Suppressor macrophage treated with lipopolysaccharide for 1 hour (primary cell): Measurements from ENCODE around the gene COL8A1.
"Not testable (repeated sequence)": the region's sequence is repeated elsewhere in the genome, so short reads cannot be mapped to it uniquely, and the experiment has no call there.

ENCODE experiments used
- DNase-seq, 3 donors: peaks; one replicate each; pipeline ENCODE4 v3.0.0-alpha.2; 2020 to 2022

The COL8A1 gene

GRCh38 chr3:99712291-99712954, 74.0 kb downstream of the COL8A1 start:
- no peak for DNase-seq

DNA sequence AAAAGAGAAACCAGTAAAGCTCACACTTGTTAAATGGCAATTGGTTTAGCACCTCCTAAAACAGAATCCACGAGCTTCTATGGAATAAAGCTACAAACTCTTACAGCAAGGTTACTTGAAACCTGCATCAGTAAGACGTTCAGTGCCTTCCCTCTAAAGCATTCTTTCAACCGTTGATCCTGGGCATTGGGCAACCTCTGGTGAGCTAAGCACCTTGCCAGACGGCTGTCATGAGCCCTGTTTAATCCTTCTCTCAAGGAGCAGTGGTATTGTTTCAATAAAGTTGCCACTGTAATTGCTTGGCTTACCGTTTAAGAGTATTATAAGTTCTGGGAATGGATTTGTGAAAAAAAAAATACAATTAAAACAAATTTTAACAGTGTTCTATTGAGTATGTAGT, 75.0 kb downstream of the COL8A1 start:
- DNase-seq: no peak

DNA sequence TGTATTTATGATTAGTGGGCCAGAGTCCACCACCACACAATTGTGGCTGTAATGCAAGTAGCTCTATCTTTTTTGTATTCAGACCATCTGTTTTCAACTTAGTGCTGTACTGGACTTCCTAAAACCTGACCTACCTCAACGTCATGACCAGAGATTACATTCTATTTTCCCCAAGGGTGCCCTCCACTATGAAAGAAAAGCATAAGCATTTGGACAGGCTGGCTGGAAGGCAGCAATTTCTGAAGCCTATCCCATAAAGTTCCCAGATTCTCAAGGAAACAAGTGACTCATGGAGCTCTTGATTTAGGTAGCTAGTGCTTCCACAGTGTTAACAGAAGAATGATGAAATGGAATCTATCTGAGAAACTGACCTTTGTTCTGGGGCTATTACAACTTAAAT, 75.8 kb downstream of the COL8A1 start:
- no peak for DNase-seq

DNA sequence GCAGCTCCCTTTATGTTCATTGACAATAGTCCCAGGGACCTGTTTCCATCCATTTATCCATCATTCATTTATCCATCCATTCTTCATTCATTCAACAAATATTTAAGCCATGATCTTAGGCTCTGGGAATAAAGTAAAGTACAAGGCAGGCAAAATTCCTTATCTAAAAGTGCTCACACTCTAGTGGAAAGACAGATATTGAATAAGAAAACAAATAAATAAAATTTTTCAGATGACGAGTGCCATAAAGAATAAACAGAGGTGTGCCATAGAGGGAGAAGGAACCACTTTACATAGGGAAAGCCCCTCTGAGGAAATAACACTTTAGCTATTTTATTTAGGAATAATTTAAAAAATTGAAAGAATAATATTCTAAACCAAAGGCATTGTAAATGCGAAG, 76.2 kb downstream of the COL8A1 start:
- DNase-seq: no peak

GRCh38 chr3:99716463-99716995, 78.1 kb downstream of the COL8A1 start:
- DNase-seq: no peak

DNA sequence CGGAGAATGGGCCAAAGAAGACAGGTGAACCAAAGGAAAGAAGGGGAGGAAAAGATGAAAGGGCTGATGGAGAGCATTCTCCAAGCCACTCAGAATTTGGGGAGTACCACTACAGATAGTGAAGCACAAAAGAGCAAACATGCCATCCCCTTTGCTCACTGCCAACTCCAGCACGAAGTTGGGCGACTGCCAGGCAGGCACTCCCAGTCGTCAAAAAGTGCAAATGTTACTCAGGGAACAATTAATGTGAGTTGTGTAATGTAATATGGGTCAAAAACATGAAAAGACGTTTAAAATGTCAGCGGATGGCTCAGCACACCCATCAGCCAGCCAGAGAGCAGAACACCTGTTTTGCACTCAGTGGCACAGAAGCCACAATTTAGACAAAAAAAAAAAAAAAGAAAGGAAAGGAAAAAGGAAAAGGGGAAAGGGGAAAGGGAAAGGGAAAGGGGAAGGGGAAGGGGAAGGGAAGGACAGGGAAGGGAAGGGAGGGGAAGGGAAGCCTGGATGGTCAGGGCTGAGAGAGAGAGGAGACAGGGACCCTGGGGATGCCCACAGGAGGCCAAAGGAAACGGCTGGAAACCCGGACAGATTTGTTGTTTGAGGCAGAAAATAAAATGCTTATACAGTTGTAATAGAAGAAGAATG, 82.7 kb downstream of the COL8A1 start:
- no peak for DNase-seq

DNA sequence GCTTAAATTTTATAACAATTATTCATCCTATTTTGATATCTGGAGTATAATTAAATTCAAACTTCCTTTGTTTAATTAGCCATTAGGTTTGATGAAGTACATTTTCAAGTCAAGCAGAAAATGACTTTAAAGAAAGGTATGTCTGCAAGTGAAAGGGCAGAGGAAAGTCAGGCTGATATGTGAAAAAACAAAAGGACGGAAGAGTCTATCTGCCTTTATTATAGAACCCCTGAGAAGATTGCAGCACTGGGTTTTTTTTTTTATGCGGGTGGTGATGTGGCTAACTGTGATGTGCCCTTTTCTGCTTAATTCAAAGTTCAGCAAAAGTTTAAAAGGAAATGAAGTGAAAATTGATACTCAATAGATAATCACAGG, 83.2 kb downstream of the COL8A1 start:
- no peak for DNase-seq

DNA sequence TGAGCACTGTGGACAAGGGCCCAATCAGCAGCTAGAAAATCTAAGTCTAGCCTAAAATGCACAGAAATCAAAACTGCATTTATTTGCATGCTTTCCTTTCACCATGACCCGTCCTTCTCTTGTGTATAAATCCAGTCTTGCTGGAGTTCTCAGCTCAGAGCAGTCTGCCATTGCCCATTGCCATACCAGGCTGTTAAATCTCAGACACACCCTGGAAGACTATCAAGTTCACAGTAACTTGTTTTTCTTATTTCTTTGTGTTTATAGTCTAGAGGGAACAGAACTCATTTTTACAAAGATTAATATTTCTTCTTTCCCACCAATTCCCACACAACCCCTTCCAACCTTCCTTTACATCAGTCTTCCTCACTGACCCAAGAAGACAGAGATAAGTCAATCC, 85.9 kb downstream of the COL8A1 start:
- no peak for DNase-seq

- DNase-seq: no peak
These were observed 92.5 kb downstream of the COL8A1 start for GRCh38 chr3:99730870-99731269.

GRCh38 chr3:99731499-99731898, 93.1 kb downstream of the COL8A1 start:
- no peak for DNase-seq

DNA sequence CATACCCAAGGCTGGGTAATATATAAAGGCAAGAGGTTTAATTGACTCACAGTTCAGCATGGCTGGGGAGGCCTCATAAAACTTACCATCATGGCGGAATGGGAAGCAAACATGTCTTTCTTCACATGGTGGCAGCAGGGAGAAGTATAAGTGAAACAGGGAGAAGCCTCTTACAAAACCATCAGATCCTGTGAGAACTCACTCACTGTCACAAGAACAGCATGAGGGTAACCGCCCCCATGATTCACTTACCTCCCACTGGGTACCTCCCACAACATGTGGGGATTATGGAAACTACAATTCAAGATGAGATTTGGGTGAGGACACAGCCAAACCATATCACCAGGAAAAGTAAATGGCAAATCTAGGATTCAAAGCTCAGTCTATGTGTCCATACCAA, 102.0 kb downstream of the COL8A1 start:
- DNase-seq: not testable (repeated sequence)

DNA sequence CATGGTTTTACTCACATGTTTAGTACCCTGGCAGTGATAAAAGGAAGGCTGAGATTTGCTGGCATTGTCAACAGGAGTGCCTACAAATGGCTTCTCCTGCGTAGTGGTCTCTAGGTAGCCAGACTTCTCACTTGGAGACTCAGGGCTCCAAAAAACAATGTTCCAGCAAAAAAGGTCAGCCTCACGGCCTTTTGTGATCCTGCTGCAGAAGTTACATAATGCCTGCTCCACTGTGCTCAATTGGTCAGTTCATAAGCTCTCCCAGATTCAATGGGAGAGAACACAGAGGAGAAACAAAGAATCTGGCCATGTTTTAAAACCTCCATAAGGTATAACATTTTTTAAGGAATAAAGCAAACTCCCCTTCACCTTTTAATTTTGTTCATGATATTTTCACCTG, 103.2 kb downstream of the COL8A1 start:
- no peak for DNase-seq

GRCh38 chr3:99747915-99748314, 109.5 kb downstream of the COL8A1 start:
- DNase-seq: no peak

DNA sequence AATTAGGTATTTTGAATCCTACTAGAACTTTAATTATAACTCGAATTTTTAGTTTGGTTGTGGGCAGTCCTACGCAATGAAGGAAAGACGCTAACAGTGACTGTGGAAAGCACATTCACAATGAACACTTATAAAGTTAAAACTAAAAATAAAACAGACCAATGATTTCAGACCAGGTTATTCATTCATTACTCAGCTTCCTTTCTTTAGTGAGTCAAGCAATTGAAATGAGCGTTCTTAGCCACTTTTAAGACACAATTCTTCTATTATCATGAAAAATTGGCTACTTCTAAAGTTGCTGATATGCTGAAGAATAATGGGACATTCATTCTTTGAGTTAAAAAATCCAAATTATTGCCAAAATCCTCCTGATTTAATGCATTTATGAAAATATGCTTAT, 113.3 kb downstream of the COL8A1 start:
- DNase-seq: no peak

DNA sequence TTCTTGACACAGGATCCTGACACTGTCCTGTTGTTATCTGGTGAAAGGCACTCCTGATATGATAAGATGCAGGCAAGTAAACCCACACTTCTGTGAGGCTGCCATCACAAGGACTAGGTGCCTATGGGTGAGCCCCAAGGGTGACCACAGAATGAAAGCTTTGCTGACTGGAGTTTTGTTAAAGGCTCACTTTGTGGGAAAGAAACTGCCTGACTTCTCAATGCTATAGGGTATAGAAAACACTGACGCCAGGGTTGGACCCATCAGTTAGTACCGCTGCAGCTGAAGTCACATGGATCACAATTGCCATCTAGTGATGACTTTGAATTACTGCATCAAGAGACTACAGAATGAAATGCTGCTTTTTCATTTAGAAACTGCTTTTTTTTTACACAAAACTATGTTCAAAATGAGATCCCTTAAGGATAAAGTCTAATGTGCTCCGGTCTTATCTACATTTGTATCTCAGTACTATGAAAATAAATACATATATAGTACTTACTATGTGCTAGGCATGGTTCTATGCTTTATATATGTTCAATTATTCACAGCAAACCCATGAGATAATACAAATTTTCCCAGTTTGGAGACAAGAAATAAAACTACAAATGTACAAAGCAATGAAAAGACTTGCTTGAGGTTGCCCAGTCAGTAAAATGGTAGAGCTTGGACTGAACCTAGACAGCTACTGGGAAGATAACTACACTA, 115.0 kb downstream of the COL8A1 start:
- peak; percentile 11 to 40 (median 28) for DNase-seq

DNA sequence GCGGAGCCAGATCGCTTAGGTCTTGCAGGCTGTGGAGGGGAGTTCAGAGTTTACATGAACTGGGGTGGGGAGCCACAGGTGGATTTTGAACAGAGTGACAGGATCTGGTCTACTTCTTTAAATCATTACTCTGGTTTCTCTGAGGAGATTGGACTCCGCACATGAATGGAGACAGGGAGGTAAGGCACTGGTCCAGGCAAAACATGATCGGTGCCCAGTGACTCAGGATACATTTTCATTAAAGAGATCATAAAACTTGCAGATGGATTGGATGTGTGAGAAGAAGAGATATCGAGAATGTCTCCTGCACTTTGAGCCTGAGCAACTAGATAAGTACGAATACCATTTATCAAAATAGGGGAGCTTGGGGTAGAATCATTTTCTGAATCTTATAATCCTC, 117.4 kb downstream of the COL8A1 start:
- DNase-seq: no peak

DNA sequence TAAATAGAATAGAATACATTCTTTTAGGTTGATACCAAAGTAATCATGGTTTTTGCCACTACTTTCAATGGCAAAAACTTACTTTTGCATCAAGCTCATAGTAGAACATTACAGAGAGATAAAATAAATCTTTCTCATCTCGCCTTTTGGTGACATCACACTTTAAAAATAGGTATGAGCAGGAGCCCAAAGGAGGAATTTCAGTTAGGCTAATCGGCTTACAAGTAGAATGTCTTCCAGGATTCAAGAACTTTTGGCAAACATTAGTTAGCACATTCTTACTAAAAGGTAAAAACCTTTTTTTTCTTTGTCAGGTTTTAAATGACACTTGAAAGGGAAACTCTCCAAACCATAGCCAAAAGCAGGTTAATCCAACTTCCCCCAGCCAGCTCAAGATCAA, 119.6 kb downstream of the COL8A1 start:
- no peak for DNase-seq

GRCh38 chr3:99758502-99759177, 120.2 kb downstream of the COL8A1 start:
- no peak for DNase-seq

DNA sequence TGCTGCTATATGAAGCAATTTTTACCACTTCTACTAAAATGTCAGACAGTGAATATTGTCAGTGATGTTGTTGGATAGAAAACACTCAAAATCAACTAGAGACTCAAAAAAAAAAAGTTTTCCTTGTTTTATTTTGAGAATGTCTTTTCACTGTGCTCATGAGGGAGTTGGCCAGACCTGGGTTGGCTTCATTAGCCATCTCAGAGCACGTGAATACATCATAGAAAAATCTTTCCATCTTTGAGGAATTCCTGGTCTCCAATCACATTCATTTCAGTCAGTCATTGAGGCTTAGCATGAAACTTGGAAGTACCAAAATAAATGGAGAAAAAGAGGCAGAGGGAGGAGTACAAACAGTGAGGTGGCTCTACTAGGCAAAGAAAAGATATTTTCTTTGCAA, 121.6 kb downstream of the COL8A1 start:
- no peak for DNase-seq

- DNase-seq: no peak
These were observed 122.2 kb downstream of the COL8A1 start for GRCh38 chr3:99760629-99761028.

DNA sequence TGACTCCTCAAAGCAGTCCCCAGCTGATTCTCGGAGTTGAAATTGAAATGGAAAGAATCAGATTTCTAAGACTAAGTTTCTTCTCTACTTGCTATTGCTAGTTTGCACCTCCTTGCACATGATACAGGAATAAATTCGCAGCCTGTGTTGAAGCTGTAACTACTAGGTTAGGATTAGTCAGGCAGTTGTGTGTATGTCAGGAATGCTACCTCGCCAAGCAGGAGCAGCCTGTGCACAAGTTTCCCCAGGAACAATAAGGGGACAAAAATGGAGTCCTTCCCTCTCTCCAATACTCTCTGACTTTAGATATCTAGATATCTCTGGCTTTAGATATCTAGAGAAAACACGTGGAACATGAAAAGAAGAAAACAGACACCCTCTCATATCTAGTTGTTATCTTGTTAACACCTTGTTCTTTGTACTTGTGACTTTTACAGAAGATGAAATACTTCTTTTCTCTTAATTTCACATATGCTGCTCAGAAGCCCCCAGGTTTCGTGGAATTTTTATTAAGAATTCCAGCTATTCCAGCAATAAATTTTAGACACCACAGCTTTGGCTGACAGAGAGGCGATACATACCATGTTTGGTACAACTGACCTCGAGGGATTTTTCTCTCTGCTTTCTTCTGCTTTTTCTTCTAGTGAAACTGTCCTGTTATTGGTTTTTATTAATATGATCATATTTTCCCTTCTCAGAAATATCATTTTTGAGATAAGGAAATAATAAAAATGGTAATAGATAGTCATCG, 123.2 kb downstream of the COL8A1 start:
- DNase-seq: no peak

DNA sequence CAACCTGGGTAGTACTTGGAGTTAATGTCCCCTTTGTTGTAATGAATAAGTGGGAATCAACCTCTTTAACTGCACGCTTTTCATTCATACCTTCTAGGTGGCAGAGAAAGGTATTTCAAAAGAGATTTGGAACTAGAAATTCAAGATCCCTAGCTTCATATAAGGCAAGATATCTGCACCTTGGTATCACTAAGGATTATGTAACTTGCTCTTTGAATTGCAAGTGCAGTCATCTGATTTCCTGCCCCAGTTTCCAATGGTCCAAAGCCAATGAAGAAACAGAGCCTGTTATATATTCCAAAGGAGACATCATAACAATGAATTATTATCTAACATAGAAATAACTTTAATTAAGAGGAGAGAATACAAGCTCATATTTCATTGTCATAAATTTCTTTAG, 124.5 kb downstream of the COL8A1 start:
- DNase-seq: no peak

GRCh38 chr3:99764377-99764776, 126.0 kb downstream of the COL8A1 start:
- no peak for DNase-seq
